Adrenal gland (tissue), 12 donors: ENCODE results near the gene DKK3. TPM values are rescaled to one million over a fixed set of nuclear protein-coding genes. Genes with fewer than 3 reads are reported as not detected.
A peak's percentile ranks its signal among the peaks of the same experiment; 100 is the strongest.

Experiments
- DNase-seq, 7 donors: peaks; one replicate each; pipeline ENCODE4 v3.0.0-alpha.2; 2019 to 2020
- H3K27ac ChIP-seq, 5 donors: fragments of 200-600 bp; sonication (generic) in 4 of 5; 1 replicate in 3 of 5; 2 replicates in 2 of 5; pipeline versions ENCODE4 v1.5.1 to v1.8.0; 2016 to 2020; ENCODE audit warnings: mild to moderate bottlenecking in 1 of 5
- H3K27me3 ChIP-seq: fragments of 200-600 bp; 2 replicates; pipeline ENCODE4 v1.8.0; 2021
- H3K36me3 ChIP-seq, 2 donors: fragments of 200-600 bp; replicated peaks in 1 of 2; 1 replicate in 1 of 2; 2 replicates in 1 of 2; pipeline versions ENCODE4 v1.5.1 to v1.8.0; 2018 to 2022
- H3K4me1 ChIP-seq, 2 donors: fragments of 200-600 bp; replicated peaks in 1 of 2; 1 replicate in 1 of 2; 2 replicates in 1 of 2; pipeline versions ENCODE4 v1.5.1 to v1.8.0; 2018 to 2021
- H3K4me3 ChIP-seq, 4 donors: fragments of 200-600 bp; sonication (generic) in 3 of 4; one replicate each; pipeline ENCODE4 v1.5.1; 2016 to 2018
- H3K9me3 ChIP-seq, 3 donors: fragments of 200-600 bp; sonication (generic) in 1 of 3; replicated peaks in 1 of 3; 1 replicate in 2 of 3; 2 replicates in 1 of 3; pipeline versions ENCODE4 v1.5.1 to v1.8.0; 2016 to 2021
- CTCF ChIP-seq, 6 experiments: fragments of 450-650 bp in 4 of 6; fragments of 200-600 bp in 2 of 6; sonication (generic) in 1 of 6; IDR thresholded peaks; 1 replicate in 5 of 6; 2 replicates in 1 of 6; pipeline versions ENCODE4 v1.5.1 to v1.8.0; 2016 to 2021; ENCODE audit warnings: antibody characterized with exemption in 6 of 6, mild to moderate bottlenecking in 2 of 6, moderate library complexity in 1 of 6
- POLR2A ChIP-seq, 2 donors: fragments of 450-650 bp; IDR thresholded peaks; one replicate each; pipeline ENCODE4 v1.6.1; 2017; ENCODE audit warnings: antibody characterized with exemption in 2 of 2, mild to moderate bottlenecking in 2 of 2, moderate library complexity in 1 of 2
- WGBS, 4 donors: extraction: QIAGEN DNeasy Blood & Tissue Kit in 2 of 4; methylation state at CpG; one replicate each; pipeline versions ENCODE4 v1.1.5 to v1.1.7; 2013 to 2017; 5-methylcytosine and 5-hydroxymethylcytosine counted together
- intact Hi-C, 2 donors: fragments of 100-400 bp; cut with DNase I; formaldehyde crosslinking; loops; one replicate each; pipeline versions ENCODE4 v1.14.1 to v1.15.0; 2022 to 2023
- polyA plus RNA-seq, 3 donors: library from polyadenylated mRNA; stranded (reverse); fragments of 200-250 nt in 2 of 3; fragments of 350-450 nt in 1 of 3; fragmentation: Illumina TruSeq in 1 of 3; extraction: RNeasy Lipid Tissue Mini Kit (QIAGEN cat#74804) in 1 of 3; gene quantifications; one replicate each; pipeline ENCODE4 v1.2.3, GENCODE V29; 2013 to 2014
- total RNA-seq, 9 donors: library from RNA; depleted of rRNA in 4 of 9; stranded (reverse); fragments of >200 nt in 4 of 9; fragments of 120-200 nt in 1 of 9; fragmentation: NEBNext Ultra II Directional in 1 of 9; extraction: Animal tissue kit (Norgen Biotek cat#: 25700) in 1 of 9; gene quantifications; one replicate each; pipeline versions ENCODE4 v1.1.0 to v1.2.4, GENCODE V29; 2013 to 2023
- donor health status: healthy with polysubstance abuse.
- donor health status: Bipolar disorder and iron deficiency.
- donor health status: DM: yes; HTN: yes; CAD: no.
- donor health status: DM: no; HTN: no; CAD: no.
- donor health status: DM: no; HTN: no; CAD: no.
- donor health status: DM: yes; HTN: yes; CAD: no.

Gene DKK3
- total and polyA plus RNA-seq, 12 donors, result 19.7 to 330 (median 103) TPM

GRCh38 chr11:11977206-11977938, 31.1 kb downstream of the DKK3 start:
- Histone ChIP-seq H3K4me1 (peaks cover 30 to 60% of the 10 kb centered on the region in 2 donors), H3K36me3 (no peaks in the 10 kb centered on the region), H3K27me3 (no peaks in the 10 kb centered on the region), H3K27ac (peak overlapping the region in 3 of 5 donors; percentile 30 to 89 (median 80)), H3K9me3 (no peaks in the 10 kb centered on the region), H3K4me3 (no peak overlapping the region)
- intact Hi-C loops, result no loop called here
- no peak for TF ChIP-seq CTCF (IDR thresholded peaks at IDR 0.05)
- TF ChIP-seq POLR2A (IDR thresholded peaks at IDR 0.05), result no peak
- WGBS, 4 donors, result 42 to 59% (median 51%) methylated on average over 9 to 10 of the region's 10 CpGs
- peak in 6 of 7 donors; percentile 38 to 80 (median 56) for DNase-seq

GRCh38 chr11:11976481-11977127, 31.8 kb downstream of the DKK3 start:
- H3K27me3 ChIP-seq, result no peaks in the 10 kb centered on the region
- peak in 1 of 7 donors; percentile 50 for DNase-seq
- no peaks in the 10 kb centered on the region for H3K36me3 ChIP-seq
- peak overlapping the region in 4 of 5 donors; percentile 15 to 89 (median 51) for H3K27ac ChIP-seq
- H3K4me3 ChIP-seq, result no peak overlapping the region
- 68 to 88% (median 75%) methylated on average over 1 to 6 of the region's 6 CpGs for WGBS, 4 donors
- H3K4me1 ChIP-seq, result peaks cover 30 to 60% of the 10 kb centered on the region in 2 donors
- TF ChIP-seq CTCF (IDR thresholded peaks at IDR 0.05), result no peak
- no peak for TF ChIP-seq POLR2A (IDR thresholded peaks at IDR 0.05)
- H3K9me3 ChIP-seq, result no peaks in the 10 kb centered on the region
- intact Hi-C loops, result no loop called here

DNA sequence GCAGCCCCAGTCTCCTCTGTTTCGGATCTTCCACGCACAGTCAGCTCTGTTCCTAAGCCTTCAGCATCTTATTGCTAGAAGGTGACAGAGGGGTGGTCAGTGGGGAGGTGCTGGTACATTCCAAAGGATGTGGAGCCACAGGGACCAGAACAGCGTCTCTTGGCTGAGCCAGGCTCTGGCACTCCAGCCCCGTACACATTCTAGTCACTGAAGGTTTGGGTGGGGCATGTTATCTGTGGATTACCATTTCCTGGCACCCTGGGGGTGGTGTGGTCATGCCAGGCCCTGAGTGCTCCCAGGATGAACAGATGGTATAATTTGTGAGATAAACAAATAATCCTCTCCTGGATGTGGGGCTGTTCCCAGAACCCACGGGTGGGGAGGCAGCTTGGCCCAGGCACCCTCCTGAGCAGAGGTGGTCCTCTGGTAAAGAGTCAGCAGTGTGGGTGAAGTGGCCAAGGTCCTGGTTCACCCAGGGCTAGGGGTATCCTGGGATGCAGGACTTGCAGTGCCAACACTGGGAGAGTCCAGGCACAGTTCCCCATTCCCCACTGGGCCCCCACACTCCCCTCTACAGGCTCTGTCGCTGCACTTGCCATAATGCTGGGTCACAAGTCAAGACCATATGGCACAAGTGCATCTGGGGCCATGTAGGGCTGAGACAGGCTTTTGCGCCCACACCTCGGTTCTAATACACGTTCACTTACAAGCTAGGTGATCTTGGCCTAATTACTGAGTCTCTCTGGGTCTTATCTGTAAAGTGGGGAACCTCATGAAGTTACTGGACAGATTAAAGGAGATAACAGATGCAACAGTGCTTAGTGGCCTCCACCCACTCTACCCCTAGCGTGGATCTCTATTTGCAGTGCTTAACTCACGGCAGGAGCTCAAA, 33.0 kb downstream of the DKK3 start:
- H3K4me1 ChIP-seq, result peaks cover 30 to 60% of the 10 kb centered on the region in 2 donors
- WGBS, 4 donors, result 79 to 82% (median 81%) methylated on average over 8 to 11 of the region's 11 CpGs
- no peaks in the 10 kb centered on the region for H3K36me3 ChIP-seq
- intact Hi-C loops, result no loop called here
- H3K27ac ChIP-seq, result peak overlapping the region in 2 of 5 donors; percentile 80 to 89
- H3K4me3 ChIP-seq, result no peak overlapping the region
- H3K9me3 ChIP-seq, result no peaks in the 10 kb centered on the region
- DNase-seq, result no peak
- TF ChIP-seq CTCF (IDR thresholded peaks at IDR 0.05), result no peak
- no peak for TF ChIP-seq POLR2A (IDR thresholded peaks at IDR 0.05)
- no peaks in the 10 kb centered on the region for H3K27me3 ChIP-seq

GRCh38 chr11:11973866-11974265, 34.6 kb downstream of the DKK3 start:
- intact Hi-C loops, result no loop called here
- 60 to 73% (median 66%) methylated on average over 4 of the region's 4 CpGs for WGBS, 4 donors
- Histone ChIP-seq H3K4me1 (peaks cover 30 to 52% of the 10 kb centered on the region in 2 donors), H3K9me3 (no peaks in the 10 kb centered on the region), H3K4me3 (no peak overlapping the region), H3K27me3 (no peaks in the 10 kb centered on the region), H3K36me3 (no peaks in the 10 kb centered on the region), H3K27ac (peak overlapping the region in 4 of 5 donors; percentile 51 to 91 (median 78))
- TF ChIP-seq POLR2A (IDR thresholded peaks at IDR 0.05), result no peak
- TF ChIP-seq CTCF (IDR thresholded peaks at IDR 0.05), result no peak
- no peak for DNase-seq
